Astrocyte of the cerebellum (primary cell): ENCODE measurements around the gene SNX11.
A peak's percentile ranks its signal among the peaks of the same experiment; 100 is the strongest.
"Not testable (repeated sequence)": the region's sequence is repeated elsewhere in the genome, so short reads cannot be mapped to it uniquely, and the experiment has no call there.

Experiments
- DNase-seq: peaks from one replicate; pipeline ENCODE4 v3.0.0-alpha.2; 2011; ENCODE audit warnings: low read depth
- H3K4me3 ChIP-seq: 2 replicates; pipeline ENCODE4 v1.5.1; 2011; ENCODE audit warnings: mild to moderate bottlenecking, low read depth, low read length, moderate library complexity
- in situ Hi-C: cut with HindIII; loops from 2 replicates; pipeline ENCODE4 v1.10.0; 2017; ENCODE audit warnings: low sequenced_read_pairs
- TF ChIP-seq, protein P1 (sequence below): IDR thresholded peaks from 2 replicates; pipeline ENCODE4 v1.5.1; 2012; ENCODE audit warnings: low read length, low read depth, moderate library complexity, mild to moderate bottlenecking; ENCODE audit errors: missing control alignments

Gene SNX11

DNA sequence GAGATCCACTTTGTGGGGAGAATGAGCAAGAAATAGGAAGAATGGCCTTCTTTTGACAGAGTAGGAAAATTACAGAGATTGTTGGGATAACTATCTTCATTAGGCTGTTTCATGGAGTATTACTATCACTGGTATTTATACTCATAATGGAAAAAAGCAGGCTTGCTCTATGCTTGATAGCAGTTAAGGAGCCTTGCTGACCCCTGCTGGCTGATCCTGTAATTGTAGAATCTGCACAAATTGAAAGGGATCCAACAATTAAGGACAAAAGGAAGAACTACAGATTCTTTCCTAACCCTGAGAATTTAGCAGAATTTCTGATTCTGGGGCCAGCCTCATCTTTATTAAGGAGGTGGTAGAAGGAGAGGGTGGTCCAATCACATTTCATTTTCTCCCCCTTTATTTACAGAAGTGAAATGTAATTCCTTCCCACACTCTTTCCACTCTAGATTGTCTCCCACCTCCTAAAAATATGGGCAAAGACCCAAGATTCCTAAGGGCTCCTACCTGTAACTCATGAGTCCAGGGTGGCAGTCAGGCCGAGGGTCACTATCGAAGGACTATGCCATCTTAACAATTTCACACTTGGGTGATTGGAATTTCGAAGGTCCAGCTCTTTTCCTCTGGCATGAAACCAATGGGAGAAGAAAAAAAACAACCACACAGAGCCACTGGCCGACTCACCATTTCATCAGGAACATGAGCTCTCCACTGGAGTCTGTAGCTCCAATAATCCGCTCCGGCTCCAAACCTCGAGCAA, 33.1 kb upstream of the SNX11 start:
- TF ChIP-seq, protein P1, sequence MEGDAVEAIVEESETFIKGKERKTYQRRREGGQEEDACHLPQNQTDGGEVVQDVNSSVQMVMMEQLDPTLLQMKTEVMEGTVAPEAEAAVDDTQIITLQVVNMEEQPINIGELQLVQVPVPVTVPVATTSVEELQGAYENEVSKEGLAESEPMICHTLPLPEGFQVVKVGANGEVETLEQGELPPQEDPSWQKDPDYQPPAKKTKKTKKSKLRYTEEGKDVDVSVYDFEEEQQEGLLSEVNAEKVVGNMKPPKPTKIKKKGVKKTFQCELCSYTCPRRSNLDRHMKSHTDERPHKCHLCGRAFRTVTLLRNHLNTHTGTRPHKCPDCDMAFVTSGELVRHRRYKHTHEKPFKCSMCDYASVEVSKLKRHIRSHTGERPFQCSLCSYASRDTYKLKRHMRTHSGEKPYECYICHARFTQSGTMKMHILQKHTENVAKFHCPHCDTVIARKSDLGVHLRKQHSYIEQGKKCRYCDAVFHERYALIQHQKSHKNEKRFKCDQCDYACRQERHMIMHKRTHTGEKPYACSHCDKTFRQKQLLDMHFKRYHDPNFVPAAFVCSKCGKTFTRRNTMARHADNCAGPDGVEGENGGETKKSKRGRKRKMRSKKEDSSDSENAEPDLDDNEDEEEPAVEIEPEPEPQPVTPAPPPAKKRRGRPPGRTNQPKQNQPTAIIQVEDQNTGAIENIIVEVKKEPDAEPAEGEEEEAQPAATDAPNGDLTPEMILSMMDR: peak; percentile 74
- in situ Hi-C loops: no loop called here
- peak; percentile 78 for DNase-seq

DNA sequence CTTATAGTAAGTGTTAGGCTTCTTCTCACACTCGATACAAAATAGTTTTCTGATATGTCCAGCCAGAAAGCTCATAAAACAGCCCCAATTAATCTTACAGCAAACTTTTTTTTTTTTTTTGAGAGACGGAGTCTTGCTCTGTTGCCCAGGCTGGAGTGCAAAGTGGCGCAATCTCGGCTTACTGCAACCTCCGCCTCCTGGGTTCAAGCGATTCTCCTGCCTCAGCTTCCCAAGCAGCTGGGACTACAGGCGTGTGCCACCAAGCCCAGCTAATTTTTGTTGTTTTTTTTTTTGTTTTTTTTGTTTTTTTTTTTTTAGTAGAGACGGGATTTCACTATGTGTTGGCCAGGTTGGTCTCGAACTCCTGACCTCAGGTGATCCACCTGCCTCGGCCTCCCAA, 30.4 kb upstream of the SNX11 start:
- in situ Hi-C loops, H3K4me3 ChIP-seq, DNase-seq: not testable (repeated sequence)

More for the DNA sequence above, 33.1 kb upstream of the SNX11 start:
- H3K4me3 ChIP-seq: no peak overlapping the region

DNA sequence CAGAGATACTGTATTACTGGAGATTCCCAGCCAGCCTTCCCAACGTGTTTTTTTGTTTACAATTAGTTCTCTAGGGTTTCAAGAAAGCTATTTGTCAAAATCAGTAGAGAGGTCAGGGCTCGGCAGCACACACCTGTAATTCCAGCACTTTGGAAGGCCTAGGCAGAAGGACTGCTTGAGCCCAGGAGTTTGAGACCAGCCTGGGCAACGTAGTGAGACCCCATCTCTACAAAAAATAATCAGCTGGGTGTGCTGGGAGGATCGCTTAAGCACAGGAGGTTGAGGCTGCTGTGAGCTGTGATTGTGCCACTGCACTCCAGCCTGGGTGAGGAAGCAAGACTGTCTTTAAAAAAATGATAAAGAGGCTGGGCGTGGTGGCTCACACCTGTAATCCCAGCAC, 25.7 kb upstream of the SNX11 start:
- in situ Hi-C loops: loop anchor here (5.0 kb wide), 1 partner anchor 50 kb away; no protein-coding TSS in a partner anchor
- TF ChIP-seq, protein P1: no peak
- DNase-seq: no peak
- H3K4me3 ChIP-seq: no peak overlapping the region

DNA sequence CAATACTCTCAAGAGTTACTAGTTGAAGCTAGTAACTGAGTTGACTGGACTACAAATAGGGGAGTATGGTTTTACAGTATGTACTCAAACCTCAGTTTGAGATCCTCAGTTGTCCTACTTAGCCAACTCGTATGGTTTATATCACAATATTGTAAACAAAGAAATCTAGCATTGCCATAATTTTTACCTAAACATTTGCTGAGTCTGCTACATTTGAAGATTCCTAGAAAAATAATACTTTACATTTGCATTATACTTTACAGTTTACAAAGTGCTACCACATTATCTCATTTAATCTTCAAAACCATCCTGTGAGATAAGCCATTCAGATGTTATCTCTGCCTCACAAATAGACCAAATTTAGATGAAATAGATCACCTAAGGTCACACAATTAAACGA, 22.6 kb upstream of the SNX11 start:
- no peak for DNase-seq
- in situ Hi-C loops: loop anchor here (5.0 kb wide), 1 partner anchor 53 kb away; no protein-coding TSS in a partner anchor
- TF ChIP-seq, protein P1: no peak
- H3K4me3 ChIP-seq: no peak overlapping the region

DNA sequence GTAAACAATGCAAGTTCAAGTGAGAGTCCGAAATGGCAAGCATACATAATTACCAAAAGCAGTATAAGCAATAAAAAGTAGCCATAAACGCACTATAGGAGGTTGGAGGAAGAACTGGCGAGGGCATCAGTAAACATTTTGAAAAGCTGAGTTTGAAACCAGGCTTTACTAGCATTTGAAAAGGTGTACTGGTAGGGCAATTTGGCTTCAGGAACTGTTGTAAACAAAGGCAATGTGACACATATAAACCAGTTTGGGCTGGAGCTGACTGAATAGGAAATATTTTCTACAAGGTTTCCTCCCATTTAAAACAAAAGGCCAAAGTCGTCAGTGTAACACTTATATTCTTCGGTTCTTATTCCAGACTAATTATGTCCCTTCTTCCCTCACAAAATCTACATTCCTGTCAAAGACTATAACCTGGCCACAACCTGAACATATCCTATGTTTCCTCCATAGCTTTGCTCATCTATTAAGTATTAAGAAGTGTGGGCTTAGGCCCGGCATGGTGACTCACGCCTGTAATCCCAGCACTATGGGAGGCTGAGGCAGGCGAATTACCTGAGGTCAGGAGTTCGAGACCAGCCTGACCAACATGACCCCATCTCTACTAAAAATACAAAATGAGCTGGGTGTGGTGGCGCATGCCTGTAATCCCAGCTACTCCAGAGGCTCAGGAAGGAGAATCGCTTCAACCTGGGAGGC, 14.1 kb upstream of the SNX11 start:
- in situ Hi-C loops: no loop called here
- no peak for DNase-seq

DNA sequence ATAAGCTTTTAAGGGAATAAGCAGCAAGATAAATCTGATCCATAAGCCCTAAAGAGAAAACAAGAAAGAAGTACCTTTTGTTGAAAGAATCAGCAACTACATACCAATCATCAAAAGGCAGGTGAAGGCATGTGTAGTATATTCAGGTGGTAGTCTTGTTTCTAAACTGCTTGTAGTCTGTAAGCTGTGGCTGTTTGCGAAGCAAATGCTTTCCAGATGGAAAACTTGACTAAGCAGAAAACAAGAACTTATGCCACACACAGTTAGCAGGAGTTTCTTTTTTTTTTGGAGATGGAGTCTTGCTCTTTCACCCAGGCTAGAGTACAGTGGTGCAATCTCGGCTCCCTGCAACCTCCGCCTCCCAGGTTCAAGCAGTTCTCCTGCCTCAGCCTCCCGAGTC, 12.0 kb upstream of the SNX11 start:
- no peak for DNase-seq
- TF ChIP-seq, protein P1: no peak
- in situ Hi-C loops: loop anchor here (5.0 kb wide), 1 partner anchor 42 kb away; no protein-coding TSS in a partner anchor
- no peak overlapping the region for H3K4me3 ChIP-seq

More for the DNA sequence above, 14.1 kb upstream of the SNX11 start:
- TF ChIP-seq, protein P1: no peak
- H3K4me3 ChIP-seq: no peak overlapping the region

DNA sequence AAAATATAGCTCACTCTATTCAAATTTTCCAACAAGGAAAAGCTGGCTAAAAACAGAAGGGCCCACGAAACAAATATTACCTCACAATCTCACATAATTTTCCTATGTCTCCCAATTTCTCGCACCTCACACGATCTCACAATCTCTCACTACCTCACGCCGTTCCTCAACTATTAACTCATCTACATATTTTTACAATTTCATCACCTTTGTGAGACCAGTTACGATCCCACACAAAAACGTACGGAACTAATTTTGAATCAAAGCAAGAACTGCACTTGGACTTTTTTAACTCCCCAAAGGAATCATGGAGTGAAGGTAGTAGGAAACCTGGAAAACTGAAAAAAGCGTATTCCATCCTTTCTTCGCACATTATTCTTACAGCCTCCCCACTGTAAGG, 7.4 kb upstream of the SNX11 start:
- in situ Hi-C loops: no loop called here
- no peak for DNase-seq

More for the DNA sequence above, 7.4 kb upstream of the SNX11 start:
- TF ChIP-seq, protein P1: no peak
- H3K4me3 ChIP-seq: peak overlapping the region; percentile 89
